ENCODE results near the gene SEMA3E. TPM values are rescaled to one million over a fixed set of nuclear protein-coding genes. Genes with fewer than 3 reads are reported as not detected.
"Not testable (repeated sequence)": the region's sequence is repeated elsewhere in the genome, so short reads cannot be mapped to it uniquely, and the experiment has no call there.

The SEMA3E gene
- total and polyA plus RNA-seq, 8 donors, result 0.19 to 9.2 (median 0.93) TPM; not detected in 1

GRCh38 chr7:83465643-83466042 is 183.3 kb downstream of the SEMA3E start:
- H3K4me3 ChIP-seq, result no peak overlapping the region
- no peak for DNase-seq
- H3K9me3 ChIP-seq, result no peaks in the 10 kb centered on the region
- H3K4me1 ChIP-seq, result peaks cover 0 to 14% (median 0%) of the 10 kb centered on the region in 4 donors
- WGBS, 5 donors, result 86 to 95% (median 90%) methylated on average over 4 of the region's 4 CpGs
- H3K36me3 ChIP-seq, result no peaks in the 10 kb centered on the region
- no peaks in the 10 kb centered on the region for H3K27me3 ChIP-seq
- TF ChIP-seq POLR2AphosphoS5 (IDR thresholded peaks at IDR 0.05) (no peak), EP300 (IDR thresholded peaks at IDR 0.05) (no peak), CTCF (IDR thresholded peaks at IDR 0.05) (no peak), POLR2A (IDR thresholded peaks at IDR 0.05) (no peak)
- intact Hi-C loops (cut with DNase I; ENCODE audit: low total_unique reads), result no loop called here
- no peak overlapping the region for H3K27ac ChIP-seq

GRCh38 chr7:83461820-83462219 is 187.1 kb downstream of the SEMA3E start:
- intact Hi-C loops (cut with DNase I; ENCODE audit: low total_unique reads); H3K4me1 ChIP-seq; H3K4me3 ChIP-seq; H3K36me3 ChIP-seq; H3K27me3 ChIP-seq; DNase-seq; H3K9me3 ChIP-seq; H3K27ac ChIP-seq: not testable (repeated sequence)
- WGBS, 5 donors, result 79 to 88% (median 85%) methylated on average over 10 to 15 of the region's 15 CpGs

- H3K27me3 ChIP-seq; H3K4me1 ChIP-seq; H3K36me3 ChIP-seq; intact Hi-C loops (cut with DNase I; ENCODE audit: low total_unique reads); H3K4me3 ChIP-seq; DNase-seq; H3K9me3 ChIP-seq; H3K27ac ChIP-seq: not testable (repeated sequence)
- 64 to 71% (median 69%) methylated on average over 16 to 18 of the region's 18 CpGs for WGBS, 5 donors
Measured at GRCh38 chr7:83459930-83460653, 188.8 kb downstream of the SEMA3E start.

- H3K36me3 ChIP-seq; H3K27ac ChIP-seq; DNase-seq; intact Hi-C loops (cut with DNase I; ENCODE audit: low total_unique reads); H3K27me3 ChIP-seq; H3K4me1 ChIP-seq; H3K9me3 ChIP-seq; H3K4me3 ChIP-seq: not testable (repeated sequence)
- WGBS, 5 donors, result 68 to 79% (median 74%) methylated on average over 6 of the region's 6 CpGs
Measured at GRCh38 chr7:83459101-83459929, 189.6 kb downstream of the SEMA3E start.

- H3K27me3 ChIP-seq, result no peaks in the 10 kb centered on the region
- no peaks in the 10 kb centered on the region for H3K4me1 ChIP-seq
- DNase-seq, result no peak
- 43 to 57% (median 53%) methylated on average over 5 of the region's 5 CpGs for WGBS, 5 donors
- H3K36me3 ChIP-seq, result no peaks in the 10 kb centered on the region
- no peak for TF ChIP-seq CTCF (IDR thresholded peaks at IDR 0.05)
- TF ChIP-seq POLR2AphosphoS5 (IDR thresholded peaks at IDR 0.05), result no peak
- TF ChIP-seq POLR2A (IDR thresholded peaks at IDR 0.05), result no peak
- no peak for TF ChIP-seq EP300 (IDR thresholded peaks at IDR 0.05)
- H3K27ac ChIP-seq, result no peak overlapping the region
- no peaks in the 10 kb centered on the region for H3K9me3 ChIP-seq
- H3K4me3 ChIP-seq, result no peak overlapping the region
- intact Hi-C loops (cut with DNase I; ENCODE audit: low total_unique reads), result no loop called here
Measured at GRCh38 chr7:83457022-83457892, 191.7 kb downstream of the SEMA3E start.
